Activated naive CD4-positive, alpha-beta T cell treated with anti-CD3 and anti-CD28 coated beads, Interleukin-2, amount 10 ng/mL, durations not matched to agents 5 hours and 36 hours (primary cell): ENCODE results near the gene CNOT9. TPM values are rescaled to one million over a fixed set of nuclear protein-coding genes. Genes with fewer than 3 reads are reported as not detected.

Experiments used
- total RNA-seq, 2 experiments: library from RNA; stranded (reverse); gene quantifications; one replicate each; pipeline ENCODE4 v1.2.3, GENCODE V29; 2021

The CNOT9 gene
- 10 to 100 TPM; 68.5 to 71.4 TPM for total RNA-seq

GRCh38 chr2:218568190-218569037 lies at the start of gene CNOT9, which contains the start of gene USP37:
Gene CNOT9, plus strand, starts transcription at chr2:218568839. Its CDS starts 116 bp downstream, at chr2:218568955.
Gene USP37, minus strand, starts transcription at chr2:218568351. Its CDS starts 9,698 bp downstream, at chr2:218558653.

GRCh38 chr2:218607436-218608115 lies 38.9 kb downstream of the CNOT9 start, which contains the start of gene PLCD4:
Gene PLCD4, plus strand, starts transcription at chr2:218607899. Its CDS starts 7,841 bp downstream, at chr2:218615740.

Other genes with a start within 250 kb of the CNOT9 start
- not detected for gene CATIP, start 212.0 kb upstream of the CNOT9 start, total RNA-seq
- gene SLC11A1, start 186.6 kb upstream of the CNOT9 start, total RNA-seq: under 1 TPM; 0.30 to 0.46 TPM
- 100 to 1,000 TPM; 209 to 223 TPM for gene CTDSP1, start 169.0 kb upstream of the CNOT9 start, total RNA-seq
- not detected for gene VIL1, start 149.7 kb upstream of the CNOT9 start, total RNA-seq
- 10 to 100 TPM; 24.8 to 25.6 TPM for gene USP37, start 488 bp upstream of the CNOT9 start, total RNA-seq
- under 1 TPM; 0.29 to 0.38 TPM for gene PLCD4, start 39.1 kb downstream of the CNOT9 start, total RNA-seq
- gene ZNF142, start 90.8 kb downstream of the CNOT9 start, total RNA-seq: 10 to 100 TPM; 41.4 to 42.7 TPM
- gene BCS1L, start 90.8 kb downstream of the CNOT9 start, total RNA-seq: 10 to 100 TPM; 39.7 to 42.6 TPM
- gene RNF25, start 103.2 kb downstream of the CNOT9 start, total RNA-seq: 10 to 100 TPM; 17.9 to 20.3 TPM
- gene STK36, start 103.2 kb downstream of the CNOT9 start, total RNA-seq: 10 to 100 TPM; 13.5 to 18.8 TPM
- 10 to 100 TPM; 22.1 to 28.6 TPM for gene TTLL4, start 142.0 kb downstream of the CNOT9 start, total RNA-seq
- gene CYP27A1, start 213.3 kb downstream of the CNOT9 start, total RNA-seq: under 1 TPM in 1 of 2 experiments, not detected in 1; 0.10 TPM